OCI-LY3 (cell line): Measurements from ENCODE around the gene CCDC66.

Experiments
- H2AFZ ChIP-seq: fragments of 200-600, 300-600 bp; shearing (Covaris generic); 2 replicates; pipeline ENCODE4 v1.6.0; 2014; ENCODE audit warnings: antibody characterized with exemption, low read depth, low read length
- H3K27ac ChIP-seq: fragments of 200-600, 300-600 bp; sonication (generic); 2 replicates; pipeline ENCODE4 v1.5.1; 2014; ENCODE audit warnings: mild to moderate bottlenecking, low read length, moderate library complexity, mixed read lengths
- H3K27me3 ChIP-seq: fragments of 200-600, 300-600 bp; sonication (generic); 2 replicates; pipeline ENCODE4 v1.6.1; 2014; ENCODE audit warnings: low read depth, low read length, mixed read lengths
- H3K36me3 ChIP-seq: fragments of 200-600, 300-600 bp; sonication (generic); replicated peaks from 2 replicates; pipeline ENCODE3; 2014; ENCODE audit warnings: low read depth, low read length, mixed read lengths
- H3K4me1 ChIP-seq: fragments of 300-600, 200-600 bp; sonication (generic); 2 replicates; pipeline ENCODE4 v1.6.1; 2014; ENCODE audit warnings: low read length, mixed read lengths
- H3K4me2 ChIP-seq: fragments of 200-600, 300-600 bp; sonication (generic); 2 replicates; pipeline ENCODE4 v1.6.1; 2014; ENCODE audit warnings: low read length, mixed read lengths
- H3K4me3 ChIP-seq: fragments of 300-600, 200-600 bp; sonication (generic); 2 replicates; pipeline ENCODE4 v1.5.1; 2014; ENCODE audit warnings: antibody characterized with exemption, mild to moderate bottlenecking, low read length, moderate library complexity
- H3K79me2 ChIP-seq: fragments of 300-600, 200-600 bp; shearing (Covaris generic); 2 replicates; pipeline ENCODE4 v1.6.1; 2014; ENCODE audit warnings: mild to moderate bottlenecking, low read length, mixed read lengths
- H3K9ac ChIP-seq: fragments of 300-600, 200-600 bp; shearing (Covaris generic); 2 replicates; pipeline ENCODE4 v1.6.0; 2014; ENCODE audit warnings: mild to moderate bottlenecking, low read length, moderate library complexity
- H3K9me3 ChIP-seq: fragments of 200-600, 300-600 bp; shearing (Covaris generic); 2 replicates; pipeline ENCODE4 v1.6.1; 2014; ENCODE audit warnings: low read length, mixed read lengths; ENCODE audit not compliant: insufficient read depth
- H4K20me1 ChIP-seq: fragments of 200-600, 300-600 bp; sonication (generic); 2 replicates; pipeline ENCODE4 v1.6.1; 2016; ENCODE audit warnings: low read length, mixed read lengths; ENCODE audit not compliant: insufficient read depth
- EZH2phosphoT487 ChIP-seq: fragments of 200-600 bp; shearing (Covaris generic); IDR thresholded peaks from 2 replicates; pipeline ENCODE4 v1.6.1; 2018; ENCODE audit warnings: antibody characterized with exemption, mixed run types, low read depth
- TF ChIP-seq, protein P1 (sequence below): fragments of 200-600, 300-600 bp; sonication (generic); IDR thresholded peaks from 2 replicates; pipeline ENCODE4 v1.5.1; 2014; ENCODE audit warnings: antibody characterized with exemption, low read length, low read depth

Gene CCDC66

DNA sequence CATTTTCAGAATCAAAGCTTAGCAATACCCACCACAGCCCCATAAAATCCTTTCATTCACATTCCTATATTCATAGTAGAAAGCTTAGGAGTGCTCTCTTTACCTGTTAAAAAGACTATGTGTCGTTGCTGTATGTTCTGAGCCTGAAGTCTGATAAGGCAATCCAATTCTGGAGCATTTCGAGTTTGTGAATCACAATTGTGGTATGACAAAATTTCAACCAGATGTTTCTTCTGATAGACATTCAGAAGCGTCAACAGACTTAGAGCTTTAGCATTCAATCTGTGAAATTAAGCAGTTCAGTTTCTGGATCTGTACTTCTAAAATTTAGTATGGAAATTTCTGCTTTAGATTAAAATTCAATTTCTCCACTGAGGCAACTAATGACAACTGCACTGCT is 67.8 kb downstream of the CCDC66 start:
- TF ChIP-seq, protein P1, sequence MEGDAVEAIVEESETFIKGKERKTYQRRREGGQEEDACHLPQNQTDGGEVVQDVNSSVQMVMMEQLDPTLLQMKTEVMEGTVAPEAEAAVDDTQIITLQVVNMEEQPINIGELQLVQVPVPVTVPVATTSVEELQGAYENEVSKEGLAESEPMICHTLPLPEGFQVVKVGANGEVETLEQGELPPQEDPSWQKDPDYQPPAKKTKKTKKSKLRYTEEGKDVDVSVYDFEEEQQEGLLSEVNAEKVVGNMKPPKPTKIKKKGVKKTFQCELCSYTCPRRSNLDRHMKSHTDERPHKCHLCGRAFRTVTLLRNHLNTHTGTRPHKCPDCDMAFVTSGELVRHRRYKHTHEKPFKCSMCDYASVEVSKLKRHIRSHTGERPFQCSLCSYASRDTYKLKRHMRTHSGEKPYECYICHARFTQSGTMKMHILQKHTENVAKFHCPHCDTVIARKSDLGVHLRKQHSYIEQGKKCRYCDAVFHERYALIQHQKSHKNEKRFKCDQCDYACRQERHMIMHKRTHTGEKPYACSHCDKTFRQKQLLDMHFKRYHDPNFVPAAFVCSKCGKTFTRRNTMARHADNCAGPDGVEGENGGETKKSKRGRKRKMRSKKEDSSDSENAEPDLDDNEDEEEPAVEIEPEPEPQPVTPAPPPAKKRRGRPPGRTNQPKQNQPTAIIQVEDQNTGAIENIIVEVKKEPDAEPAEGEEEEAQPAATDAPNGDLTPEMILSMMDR, result no peak
- no peak for TF ChIP-seq EZH2phosphoT487
- no peak overlapping the region for H3K4me2 ChIP-seq
- no peaks in the 10 kb centered on the region for H3K79me2 ChIP-seq
- H3K27me3 ChIP-seq, result no peaks in the 10 kb centered on the region
- no peaks in the 10 kb centered on the region for H3K4me1 ChIP-seq
- no peak overlapping the region for H2AFZ ChIP-seq
- H3K9me3 ChIP-seq, result no peaks in the 10 kb centered on the region
- no peaks in the 10 kb centered on the region for H4K20me1 ChIP-seq
- H3K36me3 ChIP-seq, result peaks cover 69% of the 10 kb centered on the region
- H3K4me3 ChIP-seq, result no peak overlapping the region
- H3K9ac ChIP-seq, result no peak overlapping the region
- H3K27ac ChIP-seq, result no peak overlapping the region

DNA sequence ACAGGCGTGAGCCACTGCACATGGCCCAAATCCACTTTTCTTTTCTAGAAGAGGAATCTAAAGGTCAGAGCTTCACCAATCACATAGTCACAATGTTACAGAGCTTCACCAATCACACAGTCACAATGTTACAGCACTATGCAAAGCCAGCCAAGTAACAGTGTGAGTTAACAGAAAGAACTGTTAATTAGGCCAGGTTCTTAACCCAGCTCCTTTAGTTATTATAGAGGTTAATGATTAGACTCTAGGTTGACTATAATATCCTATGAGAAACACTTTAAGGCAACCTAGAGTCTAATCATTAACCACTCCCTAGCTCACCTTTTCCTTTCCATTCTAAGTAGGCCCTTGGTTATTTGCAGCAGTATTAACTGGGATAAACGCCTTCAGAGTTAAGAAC is 72.1 kb downstream of the CCDC66 start:
- Histone ChIP-seq H3K27ac (no peak overlapping the region), H3K36me3 (peaks cover 61% of the 10 kb centered on the region), H3K9ac (no peak overlapping the region), H3K4me2 (no peak overlapping the region), H4K20me1 (no peaks in the 10 kb centered on the region), H3K79me2 (no peaks in the 10 kb centered on the region), H3K9me3 (no peaks in the 10 kb centered on the region), H3K4me3 (no peak overlapping the region), H3K27me3 (no peaks in the 10 kb centered on the region), H2AFZ (no peak overlapping the region), H3K4me1 (no peaks in the 10 kb centered on the region)
- TF ChIP-seq EZH2phosphoT487, result no peak
- TF ChIP-seq, protein P1, result no peak

DNA sequence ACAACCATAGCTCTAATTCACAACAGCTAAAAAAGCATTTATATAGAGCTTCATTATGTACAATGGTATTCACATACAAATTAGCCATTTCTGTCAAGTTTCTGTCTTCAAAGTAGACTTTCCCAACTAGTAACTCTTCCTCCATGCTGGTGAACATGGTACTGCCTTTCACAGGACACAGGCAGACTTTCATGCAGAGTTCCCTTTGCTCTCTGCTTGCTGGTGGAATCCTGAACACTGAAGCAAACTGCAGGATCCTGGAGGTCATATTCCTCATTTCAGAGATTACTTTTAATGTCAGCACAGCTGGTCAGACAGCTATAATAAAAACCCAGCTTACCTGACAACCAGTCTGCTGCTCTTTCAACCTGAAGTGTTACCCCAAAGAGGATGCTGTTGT is 72.5 kb downstream of the CCDC66 start:
- no peak overlapping the region for H3K4me3 ChIP-seq
- no peaks in the 10 kb centered on the region for H4K20me1 ChIP-seq
- H3K9me3 ChIP-seq, result no peaks in the 10 kb centered on the region
- no peak overlapping the region for H2AFZ ChIP-seq
- no peaks in the 10 kb centered on the region for H3K27me3 ChIP-seq
- no peaks in the 10 kb centered on the region for H3K4me1 ChIP-seq
- no peak overlapping the region for H3K4me2 ChIP-seq
- H3K36me3 ChIP-seq, result peaks cover 61% of the 10 kb centered on the region
- no peak overlapping the region for H3K27ac ChIP-seq
- H3K79me2 ChIP-seq, result no peaks in the 10 kb centered on the region
- TF ChIP-seq, protein P1, result no peak
- TF ChIP-seq EZH2phosphoT487, result no peak
- no peak overlapping the region for H3K9ac ChIP-seq

DNA sequence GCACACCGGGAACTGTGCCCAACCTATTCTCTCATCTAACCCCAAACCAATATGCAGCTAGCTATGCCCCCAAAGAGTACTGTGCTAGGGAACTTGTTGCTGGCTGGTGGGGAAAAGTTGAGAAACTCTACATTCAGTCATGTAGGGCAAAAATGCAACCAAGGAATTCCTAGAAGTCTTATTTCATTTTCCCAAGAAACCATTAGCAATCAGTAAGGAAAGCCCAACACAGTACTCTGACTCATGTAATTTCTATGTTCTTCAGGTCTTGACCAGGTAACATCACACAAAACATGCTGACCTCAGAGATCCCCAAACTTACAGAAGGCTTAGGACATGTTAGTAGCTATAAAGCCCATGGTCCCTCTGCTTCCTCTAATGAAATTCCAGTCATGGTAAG is 74.0 kb downstream of the CCDC66 start:
- H3K4me3 ChIP-seq, result no peak overlapping the region
- no peak for TF ChIP-seq EZH2phosphoT487
- TF ChIP-seq, protein P1, result no peak
- H3K4me1 ChIP-seq, result no peaks in the 10 kb centered on the region
- no peaks in the 10 kb centered on the region for H4K20me1 ChIP-seq
- H3K27me3 ChIP-seq, result no peaks in the 10 kb centered on the region
- H3K9me3 ChIP-seq, result no peaks in the 10 kb centered on the region
- H3K9ac ChIP-seq, result no peak overlapping the region
- H3K27ac ChIP-seq, result no peak overlapping the region
- H3K36me3 ChIP-seq, result peaks cover 60% of the 10 kb centered on the region
- no peaks in the 10 kb centered on the region for H3K79me2 ChIP-seq
- no peak overlapping the region for H2AFZ ChIP-seq
- H3K4me2 ChIP-seq, result no peak overlapping the region
